HG03066 (cell line): Measurements from ENCODE around the gene PARD3.
"Not testable (repeated sequence)": the region's sequence is repeated elsewhere in the genome, so short reads cannot be mapped to it uniquely, and the experiment has no call there.

Experiments
- ATAC-seq: cut with Tn5 transposase; IDR thresholded peaks from one replicate; pipeline ENCODE4 v1.9.1; 2021; ENCODE audit warnings: low read depth; ENCODE audit not compliant: unreplicated experiment

PARD3 gene

DNA sequence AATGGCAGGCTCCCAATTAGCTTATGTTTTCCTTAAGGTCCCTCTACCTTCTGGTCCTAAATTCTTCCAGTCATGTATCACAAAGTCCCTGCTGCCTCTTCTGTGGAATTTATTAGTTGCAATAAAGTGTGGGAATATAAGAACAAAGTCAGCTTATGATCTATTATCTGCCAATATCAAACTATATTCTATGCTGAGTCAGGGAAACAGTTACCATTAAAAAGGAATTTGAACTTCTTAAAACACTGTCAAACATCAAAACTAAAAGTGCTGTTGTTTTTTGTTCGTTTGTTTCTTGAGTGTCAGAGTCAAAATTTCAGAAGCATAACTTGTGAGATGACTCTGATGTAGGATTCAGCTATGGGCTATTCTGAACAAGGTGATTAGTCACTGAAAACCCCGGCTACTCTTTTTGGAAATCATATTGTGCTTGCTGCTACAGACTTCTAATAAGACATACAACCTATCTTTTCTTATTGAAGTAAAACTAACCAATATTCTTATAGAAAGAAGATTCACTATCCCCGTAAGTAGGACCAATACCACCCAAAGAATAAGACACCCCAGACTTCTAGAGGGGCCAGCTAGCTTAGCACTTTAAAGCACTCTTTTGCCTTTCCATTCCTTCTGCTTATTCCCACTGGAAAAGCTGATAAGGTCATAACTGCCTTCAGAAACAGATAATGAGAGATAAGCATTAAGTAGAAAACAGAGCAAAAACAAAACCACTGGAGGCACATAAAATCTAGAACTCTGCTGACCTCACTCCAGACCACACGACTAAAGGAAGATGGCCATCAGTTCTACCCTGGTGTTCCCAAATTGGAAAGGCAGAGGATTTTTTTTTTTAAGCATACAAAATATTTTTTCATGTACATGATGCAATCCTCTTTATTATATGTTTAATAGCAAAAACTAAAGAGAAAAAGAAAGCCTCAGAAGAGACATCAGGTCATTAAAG lies 370.6 kb downstream of the PARD3 start:
- no peak for ATAC-seq

DNA sequence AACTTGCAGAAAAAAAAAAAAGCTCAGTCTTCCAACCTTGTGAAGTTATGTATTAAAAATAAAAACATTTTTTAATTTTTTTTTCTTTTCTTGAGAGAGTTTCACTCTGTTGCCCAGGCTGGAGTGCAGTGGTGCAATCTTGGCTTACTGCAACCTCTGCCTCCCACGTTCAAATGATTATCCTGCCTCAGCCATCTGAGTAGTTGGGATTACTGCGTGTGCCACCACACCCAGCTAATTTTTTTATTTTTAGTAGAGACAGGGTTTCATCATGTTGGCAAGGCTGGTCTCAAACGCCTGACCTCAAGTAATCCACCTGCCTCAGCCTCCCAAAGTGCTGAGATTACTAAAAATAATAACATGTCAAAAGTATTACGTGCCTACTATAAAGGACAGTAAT lies 375.7 kb downstream of the PARD3 start:
- not testable (repeated sequence) for ATAC-seq

DNA sequence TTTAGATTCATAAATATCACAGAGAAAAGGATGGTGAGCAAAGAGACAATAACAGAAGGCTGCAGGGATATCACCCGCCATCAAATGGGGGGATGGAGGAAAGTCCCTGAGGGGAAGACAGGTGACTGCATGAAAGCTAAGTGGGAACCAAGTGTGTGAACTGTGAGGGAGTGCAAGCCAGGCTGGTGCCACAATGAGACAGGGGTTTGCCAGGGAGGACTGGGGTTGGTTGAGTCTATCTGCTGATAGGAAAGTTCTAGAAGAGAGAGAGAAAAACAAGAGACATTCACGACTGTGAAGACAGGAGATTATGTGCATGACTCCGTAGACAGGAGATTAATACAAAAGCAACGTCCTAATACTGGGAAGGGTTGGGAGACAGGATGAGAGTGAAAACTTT lies 376.4 kb downstream of the PARD3 start:
- ATAC-seq, result no peak

DNA sequence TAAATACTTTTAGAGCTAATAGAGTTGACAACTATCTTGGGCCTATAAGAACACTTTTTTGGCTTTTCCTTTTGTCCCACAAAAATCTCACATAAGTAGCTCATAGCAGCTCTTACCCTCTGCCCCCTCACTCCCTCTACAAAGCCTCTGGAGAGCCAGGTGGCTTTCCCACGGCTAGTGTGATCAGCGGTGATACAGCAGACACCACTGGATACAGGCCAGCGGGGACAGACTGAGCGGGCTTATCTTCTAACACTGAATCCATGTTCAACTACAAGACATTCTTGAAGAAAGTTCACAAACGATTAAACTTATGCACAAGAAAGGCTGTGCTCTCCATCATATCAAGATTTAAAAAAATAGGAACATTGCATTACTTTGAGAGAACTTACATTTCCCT lies 377.2 kb downstream of the PARD3 start:
- no peak for ATAC-seq

DNA sequence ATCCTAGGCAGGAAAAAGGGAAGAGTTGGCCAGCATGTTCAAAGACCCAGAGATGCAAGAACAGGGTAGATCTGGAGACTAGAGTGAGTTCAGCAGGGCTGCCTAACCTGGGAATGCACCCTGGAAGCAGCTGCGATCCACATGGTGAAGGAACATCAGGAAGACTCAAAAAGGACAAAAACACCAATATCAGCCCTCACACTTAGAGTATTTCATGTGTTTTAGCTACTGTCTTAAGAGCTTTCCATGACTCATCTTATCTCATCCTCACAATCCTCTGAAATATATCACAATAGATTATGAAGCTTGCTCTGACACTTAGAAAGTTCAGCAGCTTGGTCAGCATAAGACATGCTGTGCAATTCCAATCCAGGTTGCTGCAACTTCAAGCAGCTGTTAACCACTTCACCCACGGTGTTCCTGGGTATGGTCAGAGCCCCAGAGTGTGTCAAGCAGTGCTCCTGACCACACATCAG lies 380.9 kb downstream of the PARD3 start:
- no peak for ATAC-seq

- ATAC-seq, result no peak
These were observed 381.6 kb downstream of the PARD3 start for GRCh38 chr10:34433241-34434076.

DNA sequence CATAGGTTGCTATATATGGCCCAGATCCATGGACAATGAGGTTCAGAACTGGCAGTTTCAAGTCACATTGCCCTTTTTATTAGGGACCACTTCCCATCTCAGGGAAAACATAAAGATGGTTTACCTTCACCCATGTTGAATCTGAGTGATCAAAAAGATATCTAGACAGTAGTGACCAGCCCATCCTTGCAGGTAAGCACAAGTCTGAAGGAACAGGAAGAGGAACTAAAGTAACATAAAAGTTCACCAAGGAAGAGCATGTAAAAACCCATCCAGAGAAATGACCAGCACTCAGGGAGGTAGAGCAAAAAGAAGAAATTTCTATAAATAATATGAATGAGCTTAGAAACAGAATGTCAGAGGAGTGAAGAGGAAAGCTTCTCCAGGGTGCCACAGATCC lies 382.5 kb downstream of the PARD3 start:
- no peak for ATAC-seq

- ATAC-seq, result no peak
These were observed 384.4 kb downstream of the PARD3 start for GRCh38 chr10:34430685-34431084.

DNA sequence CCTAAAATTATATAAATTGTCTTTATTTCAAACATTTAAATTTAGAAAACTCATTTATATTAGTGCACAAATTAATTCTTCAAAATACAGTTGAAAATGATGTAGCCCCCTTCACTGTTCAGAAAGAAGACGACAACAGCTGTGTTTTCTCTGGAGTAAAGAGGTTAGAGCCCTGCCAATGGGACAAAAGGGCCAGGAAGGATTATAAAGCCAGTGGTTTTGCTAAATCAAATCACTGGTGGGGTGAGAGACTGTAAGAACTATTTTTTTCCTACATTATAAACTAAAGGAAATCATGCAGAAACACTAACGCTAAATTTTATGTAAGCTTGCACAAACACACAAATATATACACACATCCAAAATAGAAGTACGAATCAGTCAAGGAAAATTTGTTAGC lies 386.6 kb downstream of the PARD3 start:
- ATAC-seq, result no peak

DNA sequence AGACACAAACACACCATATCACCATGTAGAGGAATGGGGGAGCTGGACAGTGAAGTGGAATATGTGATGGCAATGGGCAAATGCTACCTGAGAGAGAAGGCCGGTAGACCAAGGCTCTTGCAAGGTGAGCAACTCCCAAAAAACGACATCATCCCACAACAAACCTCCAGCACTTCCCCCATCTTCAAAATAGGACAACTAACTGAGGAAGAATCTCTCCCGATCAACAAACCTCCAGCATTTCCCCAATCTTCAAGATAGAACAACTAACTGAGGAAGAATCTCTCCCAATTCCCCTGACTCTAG lies 387.2 kb downstream of the PARD3 start:
- no peak for ATAC-seq

DNA sequence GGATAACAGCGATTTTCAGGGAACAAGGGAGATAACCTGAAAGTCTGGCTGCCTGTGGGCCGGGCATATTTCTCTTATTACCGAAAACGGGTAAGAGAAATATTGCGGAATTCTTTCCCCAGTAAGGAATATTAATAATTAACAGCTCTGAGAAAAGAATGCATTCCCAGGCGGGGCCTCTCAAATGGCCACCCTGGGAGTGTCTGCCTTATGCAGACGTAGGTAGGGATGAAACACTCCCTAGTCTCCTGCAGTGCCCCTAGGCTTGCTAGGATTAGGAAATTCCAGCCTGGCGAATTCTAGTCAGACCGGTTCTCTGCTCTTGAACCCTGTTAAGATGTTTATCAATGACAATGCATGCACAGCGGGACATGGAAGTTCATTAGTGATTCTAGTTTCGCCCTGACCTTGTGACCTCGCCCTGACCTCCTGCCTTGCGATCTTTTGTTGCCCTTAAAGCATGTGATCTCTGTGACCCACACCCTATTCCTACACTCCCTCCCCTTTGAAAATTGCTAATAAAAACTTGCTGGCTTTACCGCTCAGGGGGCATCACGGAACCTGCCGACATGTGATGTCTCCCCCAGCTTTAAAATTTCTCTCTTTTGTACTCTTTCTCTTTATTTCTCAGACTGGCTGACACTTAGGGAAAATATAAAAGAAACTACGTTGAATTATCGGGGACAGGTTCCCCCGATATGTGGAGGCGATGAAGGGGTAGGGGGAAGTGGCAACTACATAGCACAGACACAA lies 387.8 kb downstream of the PARD3 start:
- ATAC-seq, result not testable (repeated sequence)

DNA sequence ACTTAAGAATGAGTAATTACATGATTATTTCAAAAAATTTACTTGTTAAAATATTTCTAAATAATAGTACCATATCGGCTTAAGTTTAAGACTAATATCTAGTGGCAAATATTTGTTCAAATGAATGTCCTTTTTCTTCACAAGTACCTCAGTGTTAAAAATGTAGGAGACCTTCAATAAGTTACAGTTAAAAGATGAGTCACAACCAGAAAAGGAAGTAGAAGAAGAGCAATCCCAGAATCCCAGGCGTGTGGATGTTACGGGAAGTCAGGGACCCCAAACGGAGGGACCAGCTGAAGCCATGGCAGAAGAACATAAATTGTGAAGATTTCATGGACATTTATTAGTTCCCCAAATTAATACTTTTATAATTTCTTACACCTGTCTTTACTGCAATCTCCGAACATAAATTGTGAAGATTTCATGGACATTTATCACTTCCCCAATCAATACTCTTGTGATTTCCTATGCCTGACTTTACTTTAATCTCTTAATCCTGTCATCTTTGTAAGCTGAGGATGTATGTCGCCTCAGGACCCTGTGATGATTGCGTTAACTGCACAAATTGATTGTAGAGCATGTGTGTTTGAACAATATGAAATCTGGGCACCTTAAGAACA lies 388.4 kb downstream of the PARD3 start:
- not testable (repeated sequence) for ATAC-seq

GRCh38 chr10:34426041-34426440 lies 389.1 kb downstream of the PARD3 start:
- no peak for ATAC-seq

GRCh38 chr10:34423673-34424625 lies 391.1 kb downstream of the PARD3 start:
- no peak for ATAC-seq

DNA sequence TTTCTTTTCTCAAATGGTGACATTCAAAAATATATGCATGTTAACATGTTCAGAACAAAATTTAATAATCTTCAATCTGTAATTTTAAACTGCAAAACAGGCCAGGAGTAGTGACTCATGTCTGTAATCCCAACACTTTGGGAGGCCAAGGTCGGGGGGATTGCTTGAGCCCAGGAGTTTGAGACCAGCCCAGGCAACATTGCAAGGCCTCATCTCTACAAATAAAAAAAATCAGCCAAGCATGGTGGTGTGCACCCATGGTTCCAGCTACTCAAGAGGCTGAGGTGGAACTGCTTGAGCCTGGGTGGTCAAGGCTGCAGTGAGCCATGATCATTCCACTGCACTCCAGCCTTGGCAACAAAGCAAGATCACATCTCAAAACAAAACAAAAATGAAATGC lies 394.3 kb downstream of the PARD3 start:
- no peak for ATAC-seq

DNA sequence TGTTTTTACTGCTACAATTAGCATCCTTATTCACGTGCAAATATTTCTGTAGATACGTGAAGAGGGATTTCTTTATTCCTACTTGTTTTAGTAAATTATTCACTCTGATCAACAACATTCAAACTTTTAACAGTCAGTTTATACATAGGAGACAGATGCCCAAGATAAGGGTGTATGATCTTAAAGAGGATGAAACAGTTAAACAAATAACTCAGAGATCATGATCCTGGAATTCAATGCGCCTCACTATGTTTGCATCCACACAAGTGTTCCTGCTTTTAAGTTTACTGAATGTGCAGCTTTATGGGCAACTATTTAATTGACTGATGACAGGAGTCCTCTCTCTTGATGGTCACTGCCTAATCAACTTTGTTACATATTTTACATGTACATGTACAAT lies 394.8 kb downstream of the PARD3 start:
- ATAC-seq, result no peak

DNA sequence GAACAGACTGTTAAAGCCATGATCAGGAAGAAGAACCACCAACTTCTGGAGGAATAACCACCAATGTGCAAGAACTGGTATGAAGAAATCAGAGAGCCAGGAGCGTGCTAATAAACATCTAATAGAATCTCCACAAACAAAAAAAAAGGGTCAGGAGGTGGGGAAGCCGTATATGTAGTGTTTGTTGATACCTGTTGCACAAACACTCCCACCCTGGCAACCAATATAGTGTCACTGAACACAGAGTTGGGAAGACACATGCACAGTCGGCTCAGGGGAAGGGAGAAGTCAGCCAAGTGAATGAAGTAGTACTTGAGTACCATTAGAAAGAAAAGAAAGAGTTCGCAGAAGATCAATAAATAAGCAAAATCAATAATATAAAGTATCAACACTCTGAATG lies 400.1 kb downstream of the PARD3 start:
- ATAC-seq, result no peak

- ATAC-seq, result no peak
These were observed 401.1 kb downstream of the PARD3 start for GRCh38 chr10:34413756-34414587.
